ENCODE results near the gene ZNF423.

ZNF423 gene

GRCh38 chr16:49750341-49751000 is 105.4 kb downstream of the ZNF423 start:
- DNase-seq (ENCODE audit: low spot score) = no peak

GRCh38 chr16:49749816-49750215 is 106.1 kb downstream of the ZNF423 start:
- DNase-seq (ENCODE audit: low spot score) = no peak

GRCh38 chr16:49748322-49748721 is 107.6 kb downstream of the ZNF423 start:
- no peak for DNase-seq (ENCODE audit: low spot score)

GRCh38 chr16:49747654-49748053 is 108.3 kb downstream of the ZNF423 start:
- DNase-seq (ENCODE audit: low spot score) = no peak

- DNase-seq (ENCODE audit: low spot score) = no peak
Measured at GRCh38 chr16:49746545-49746944, 109.4 kb downstream of the ZNF423 start.

GRCh38 chr16:49745311-49745747 is 110.6 kb downstream of the ZNF423 start:
- DNase-seq (ENCODE audit: low spot score) = no peak

GRCh38 chr16:49744244-49745220 is 111.4 kb downstream of the ZNF423 start:
- DNase-seq (ENCODE audit: low spot score) = no peak

- DNase-seq (ENCODE audit: low spot score) = no peak
Measured at GRCh38 chr16:49743658-49744057, 112.3 kb downstream of the ZNF423 start.

- DNase-seq (ENCODE audit: low spot score) = no peak
Measured at GRCh38 chr16:49743203-49743464, 112.8 kb downstream of the ZNF423 start.

- no peak for DNase-seq (ENCODE audit: low spot score)
Measured at GRCh38 chr16:49742428-49743202, 113.3 kb downstream of the ZNF423 start.

- DNase-seq (ENCODE audit: low spot score) = no peak
Measured at GRCh38 chr16:49740256-49740655, 115.7 kb downstream of the ZNF423 start.

- DNase-seq (ENCODE audit: low spot score) = no peak
Measured at GRCh38 chr16:49739381-49739780, 116.5 kb downstream of the ZNF423 start.

- no peak for DNase-seq (ENCODE audit: low spot score)
Measured at GRCh38 chr16:49738832-49739231, 117.1 kb downstream of the ZNF423 start.

- DNase-seq (ENCODE audit: low spot score) = no peak
Measured at GRCh38 chr16:49738001-49738400, 117.9 kb downstream of the ZNF423 start.

- DNase-seq (ENCODE audit: low spot score) = no peak
Measured at GRCh38 chr16:49737541-49737940, 118.4 kb downstream of the ZNF423 start.

GRCh38 chr16:49734331-49734730 is 121.6 kb downstream of the ZNF423 start:
- no peak for DNase-seq (ENCODE audit: low spot score)

GRCh38 chr16:49733313-49734009 is 122.5 kb downstream of the ZNF423 start:
- no peak for DNase-seq (ENCODE audit: low spot score)

GRCh38 chr16:49731911-49732310 is 124.0 kb downstream of the ZNF423 start:
- DNase-seq (ENCODE audit: low spot score) = no peak

- DNase-seq (ENCODE audit: low spot score) = no peak
Measured at GRCh38 chr16:49730772-49731171, 125.1 kb downstream of the ZNF423 start.

- DNase-seq (ENCODE audit: low spot score) = no peak
Measured at GRCh38 chr16:49727611-49728010, 128.3 kb downstream of the ZNF423 start.

- DNase-seq (ENCODE audit: low spot score) = no peak
Measured at GRCh38 chr16:49726155-49726554, 129.8 kb downstream of the ZNF423 start.

GRCh38 chr16:49725651-49726050 is 130.3 kb downstream of the ZNF423 start:
- no peak for DNase-seq (ENCODE audit: low spot score)

All from activated CD4-positive, alpha-beta T cell treated with anti-CD3 and anti-CD28 coated beads, Interleukin-2, Interleukin-4, amounts not matched to agents 100 ng/mL and 50 ng/mL, durations not matched to agents 16 hours and 8 hours (primary cell).